Left lobe of liver (tissue), 1 donor: Measurements from ENCODE around the gene NUDT8. TPM values are rescaled to one million over a fixed set of nuclear protein-coding genes. Genes with fewer than 3 reads are reported as not detected.

Source experiments
- total RNA-seq: library from RNA; stranded (reverse); gene quantifications from one replicate; pipeline ENCODE4 v1.2.1, GENCODE V29; 2021
- donor health status: DM: no; HTN: yes; CAD: no.

NUDT8 gene
- total RNA-seq, 1 donor from 2014 or later = 41.6 TPM

Other genes with a start within 250 kb of the NUDT8 start
- 14.9 TPM for gene RAD9A, start 238.0 kb downstream of the NUDT8 start, total RNA-seq
- 63.1 TPM for gene PPP1CA, start 228.1 kb downstream of the NUDT8 start, total RNA-seq
- gene TBC1D10C, start 225.9 kb downstream of the NUDT8 start, total RNA-seq = 1.1 TPM
- 0.28 TPM for gene CARNS1, start 214.3 kb downstream of the NUDT8 start, total RNA-seq
- 31.5 TPM for gene RPS6KB2, start 201.4 kb downstream of the NUDT8 start, total RNA-seq
- gene PTPRCAP, start 192.3 kb downstream of the NUDT8 start, total RNA-seq = 2.2 TPM
- 44.1 TPM for gene CORO1B, start 186.5 kb downstream of the NUDT8 start, total RNA-seq
- gene GPR152, start 177.2 kb downstream of the NUDT8 start, total RNA-seq = not detected
- 1.1 TPM for gene CABP4, start 174.6 kb downstream of the NUDT8 start, total RNA-seq
- 38.9 TPM for gene TMEM134, start 160.7 kb downstream of the NUDT8 start, total RNA-seq
- 26.3 TPM for gene AIP, start 146.9 kb downstream of the NUDT8 start, total RNA-seq
- 19.2 TPM for gene PITPNM1, start 124.6 kb downstream of the NUDT8 start, total RNA-seq
- gene CDK2AP2, start 121.8 kb downstream of the NUDT8 start, total RNA-seq = 67.4 TPM
- gene CABP2, start 106.5 kb downstream of the NUDT8 start, total RNA-seq = not detected
- 30.9 TPM for gene GSTP1, start 46.1 kb downstream of the NUDT8 start, total RNA-seq
- gene NDUFV1, start 23.0 kb downstream of the NUDT8 start, total RNA-seq = 192 TPM
- gene TBX10, start 9.8 kb upstream of the NUDT8 start, total RNA-seq = 0.15 TPM
- 9.7 TPM for gene ACY3, start 20.8 kb upstream of the NUDT8 start, total RNA-seq
- not detected for gene ALDH3B2, start 44.7 kb upstream of the NUDT8 start, total RNA-seq